DND-41 (cell line): ENCODE measurements around the gene MYEOV.

Experiments
- EZH2 ChIP-seq: IDR thresholded peaks from 3 replicates; pipeline ENCODE4 v1.6.1; 2012; ENCODE audit warnings: borderline replicate concordance, low read depth, mild to moderate bottlenecking, moderate library complexity, low read length, inconsistent platforms; ENCODE audit not compliant: severe bottlenecking
- TF ChIP-seq, protein P1 (sequence below): IDR thresholded peaks from 2 replicates; pipeline ENCODE4 v1.5.1; 2012; ENCODE audit warnings: borderline replicate concordance, low read length, moderate library complexity, mild to moderate bottlenecking; ENCODE audit not compliant: poor library complexity, severe bottlenecking; ENCODE audit errors: extremely low read depth

DNA sequence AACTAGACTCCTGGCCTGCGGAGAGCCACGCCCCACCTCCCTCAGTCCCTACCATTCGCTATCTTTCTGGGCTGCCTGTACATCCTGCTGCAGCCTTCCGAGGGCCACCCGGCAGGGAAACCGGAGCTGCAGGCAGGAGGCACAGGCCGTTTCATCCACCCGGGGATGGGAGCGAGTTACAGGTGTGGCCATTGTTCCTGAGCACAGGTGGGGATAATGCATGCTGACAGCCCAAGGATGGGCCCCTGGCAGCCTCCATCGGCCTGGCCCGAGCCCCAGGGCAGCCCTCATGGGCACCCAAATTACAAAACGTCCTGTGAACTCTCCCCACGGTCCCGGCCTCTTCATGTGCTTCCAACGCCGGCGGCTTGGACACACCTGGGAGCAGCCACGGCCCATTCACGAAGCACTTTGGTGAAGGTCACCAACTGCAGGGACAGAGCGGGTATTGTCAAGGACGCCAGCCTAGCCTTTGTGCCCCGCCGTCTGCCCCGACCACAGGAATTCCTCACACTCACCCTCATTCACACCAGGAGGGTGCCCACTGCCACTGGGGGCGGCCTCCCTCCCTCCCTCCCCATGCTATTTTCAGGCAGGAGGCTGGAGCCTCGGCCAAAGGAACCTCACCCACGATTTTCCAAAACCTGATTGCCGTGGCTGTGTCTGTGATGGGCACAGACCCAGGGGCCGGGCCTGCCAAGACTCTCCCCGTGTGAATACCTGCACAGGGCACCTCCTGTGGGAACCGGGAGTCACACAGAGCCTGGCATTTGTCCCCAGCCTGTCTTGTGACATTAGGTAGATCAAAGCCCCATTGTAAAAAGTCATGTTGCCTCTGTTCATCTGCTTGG is 42.1 kb upstream of the MYEOV start:
- TF ChIP-seq, protein P1, sequence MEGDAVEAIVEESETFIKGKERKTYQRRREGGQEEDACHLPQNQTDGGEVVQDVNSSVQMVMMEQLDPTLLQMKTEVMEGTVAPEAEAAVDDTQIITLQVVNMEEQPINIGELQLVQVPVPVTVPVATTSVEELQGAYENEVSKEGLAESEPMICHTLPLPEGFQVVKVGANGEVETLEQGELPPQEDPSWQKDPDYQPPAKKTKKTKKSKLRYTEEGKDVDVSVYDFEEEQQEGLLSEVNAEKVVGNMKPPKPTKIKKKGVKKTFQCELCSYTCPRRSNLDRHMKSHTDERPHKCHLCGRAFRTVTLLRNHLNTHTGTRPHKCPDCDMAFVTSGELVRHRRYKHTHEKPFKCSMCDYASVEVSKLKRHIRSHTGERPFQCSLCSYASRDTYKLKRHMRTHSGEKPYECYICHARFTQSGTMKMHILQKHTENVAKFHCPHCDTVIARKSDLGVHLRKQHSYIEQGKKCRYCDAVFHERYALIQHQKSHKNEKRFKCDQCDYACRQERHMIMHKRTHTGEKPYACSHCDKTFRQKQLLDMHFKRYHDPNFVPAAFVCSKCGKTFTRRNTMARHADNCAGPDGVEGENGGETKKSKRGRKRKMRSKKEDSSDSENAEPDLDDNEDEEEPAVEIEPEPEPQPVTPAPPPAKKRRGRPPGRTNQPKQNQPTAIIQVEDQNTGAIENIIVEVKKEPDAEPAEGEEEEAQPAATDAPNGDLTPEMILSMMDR = no peak
- TF ChIP-seq EZH2 = no peak
